ENCODE results near the gene CDKN2D. TPM values are rescaled to one million over a fixed set of nuclear protein-coding genes. Genes with fewer than 3 reads are reported as not detected.

Gene CDKN2D
- total and polyA plus RNA-seq, 2 experiments from 2014 or later: 7.8 to 10.7 TPM

DNA sequence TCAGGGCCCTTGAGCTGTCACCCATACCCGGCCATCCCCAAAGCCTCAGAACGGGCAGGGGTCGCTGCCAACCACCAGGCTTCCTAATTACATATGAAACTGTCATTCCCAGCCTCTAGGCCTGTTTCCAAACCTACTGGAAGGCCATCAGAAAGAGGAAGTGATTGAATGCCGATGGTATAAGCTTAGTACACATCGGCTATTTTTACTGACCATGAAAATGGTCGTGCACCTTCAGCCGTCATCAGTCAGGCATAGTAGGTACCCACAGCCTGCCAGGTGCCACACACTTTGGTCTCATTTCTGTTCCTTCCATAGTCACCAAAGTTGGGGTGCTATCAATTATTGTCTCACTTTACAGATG is 13.2 kb downstream of the CDKN2D start:
- Histone ChIP-seq H3K9me2 (ENCODE audit: insufficient read depth) (no peaks in the 10 kb centered on the region), H3K27ac (no peak overlapping the region), H3K4me1 (ENCODE audit: insufficient read depth) (no peaks in the 10 kb centered on the region), H3F3A (ENCODE audit: insufficient read depth) (no peaks in the 10 kb centered on the region), H3K9me3 (ENCODE audit: low read depth) (no peaks in the 10 kb centered on the region), H3K4me3 (no peak overlapping the region), H3K4me2 (ENCODE audit: unreplicated experiment) (no peak overlapping the region), H3K36me3 (ENCODE audit: low read depth) (peaks cover 13% of the 10 kb centered on the region; the same call in 1 of the 2 replicates), H3K79me2 (ENCODE audit: insufficient read depth) (no peaks in the 10 kb centered on the region), H2AFZ (no peak overlapping the region), H3K9ac (no peak overlapping the region), H4K20me1 (ENCODE audit: insufficient read depth) (no peaks in the 10 kb centered on the region), H3K27me3 (replicated peaks; ENCODE audit: insufficient read depth) (no peaks in the 10 kb centered on the region)
- 86 to 87% methylated on average over 7 of the region's 7 CpGs for WGBS, 2 experiments (ENCODE audit: low coverage in 1 of 2, low lambda C conversion rate in 2 of 2, missing lambda C conversion rate in 2 of 2)
- in situ Hi-C loops (cut with MboI): no loop called here
- no peak for TF ChIP-seq EZH2 (IDR thresholded peaks at IDR 0.05; ENCODE audit: insufficient read depth, poor library complexity, severe bottlenecking)
- TF ChIP-seq EZH2phosphoT487 (IDR thresholded peaks at IDR 0.05; ENCODE audit: insufficient read depth, low read depth): no peak
- DNase-seq: no peak

DNA sequence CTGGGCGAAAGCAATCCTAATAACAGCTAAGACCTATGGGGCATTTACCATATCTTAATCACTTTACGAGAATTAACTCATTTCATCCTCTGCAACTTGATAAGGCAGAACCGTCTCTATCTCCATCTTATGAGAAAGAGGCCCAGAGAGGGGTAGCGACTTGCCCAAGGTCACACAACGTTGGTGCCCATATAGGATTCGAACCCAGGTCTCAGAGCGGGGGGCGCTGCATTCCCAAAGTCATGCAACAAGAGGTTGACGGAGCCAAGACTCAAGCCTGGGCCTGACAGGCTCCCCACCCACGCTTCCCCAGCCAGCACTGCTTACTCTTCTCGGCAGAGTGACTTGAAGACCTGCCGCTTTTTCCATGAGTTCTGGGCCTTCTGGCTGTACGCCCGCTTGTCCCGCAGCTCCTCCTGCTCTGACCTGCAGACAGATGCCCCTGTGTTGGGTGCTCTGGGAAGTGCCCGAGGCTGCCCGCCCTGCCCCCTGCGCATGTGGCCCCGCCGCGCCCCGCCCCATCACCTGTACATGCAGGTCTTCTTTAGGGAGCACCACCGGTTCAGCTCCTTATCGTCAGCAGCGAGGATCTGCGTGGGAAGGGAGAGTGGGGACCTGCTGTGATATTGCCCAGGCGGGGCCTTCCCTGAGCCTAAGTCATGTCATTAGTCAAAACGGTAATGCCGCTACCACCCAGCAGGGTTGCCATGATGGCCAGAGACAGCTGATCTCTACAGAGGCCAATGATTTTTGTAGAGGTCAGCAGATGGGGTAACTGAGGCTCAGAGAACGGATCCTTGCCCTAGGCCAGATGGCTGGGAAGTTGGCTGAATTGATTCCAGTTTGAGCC is 13.8 kb downstream of the CDKN2D start:
- 83 to 85% methylated on average over 19 to 30 of the region's 30 CpGs for WGBS, 2 experiments (ENCODE audit: low coverage in 1 of 2, low lambda C conversion rate in 2 of 2, missing lambda C conversion rate in 2 of 2)
- no peak for DNase-seq
- H3K27me3 ChIP-seq (replicated peaks; ENCODE audit: insufficient read depth): no peaks in the 10 kb centered on the region
- in situ Hi-C loops (cut with MboI): no loop called here
- H3F3A ChIP-seq (ENCODE audit: insufficient read depth): no peaks in the 10 kb centered on the region
- no peaks in the 10 kb centered on the region for H3K9me3 ChIP-seq (ENCODE audit: low read depth)
- TF ChIP-seq EZH2 (IDR thresholded peaks at IDR 0.05; ENCODE audit: insufficient read depth, poor library complexity, severe bottlenecking) (no peak), EZH2phosphoT487 (IDR thresholded peaks at IDR 0.05; ENCODE audit: insufficient read depth, low read depth) (no peak)
- no peak overlapping the region for H3K4me2 ChIP-seq (ENCODE audit: unreplicated experiment)
- no peak overlapping the region for H3K9ac ChIP-seq
- no peak overlapping the region for H2AFZ ChIP-seq
- no peaks in the 10 kb centered on the region for H3K4me1 ChIP-seq (ENCODE audit: insufficient read depth)
- no peak overlapping the region for H3K27ac ChIP-seq
- H3K9me2 ChIP-seq (ENCODE audit: insufficient read depth): no peaks in the 10 kb centered on the region
- H3K79me2 ChIP-seq (ENCODE audit: insufficient read depth): no peaks in the 10 kb centered on the region
- no peaks in the 10 kb centered on the region for H4K20me1 ChIP-seq (ENCODE audit: insufficient read depth)
- H3K36me3 ChIP-seq (ENCODE audit: low read depth): peaks cover 13% of the 10 kb centered on the region; the same call in 1 of the 2 replicates
- no peak overlapping the region for H3K4me3 ChIP-seq

DNA sequence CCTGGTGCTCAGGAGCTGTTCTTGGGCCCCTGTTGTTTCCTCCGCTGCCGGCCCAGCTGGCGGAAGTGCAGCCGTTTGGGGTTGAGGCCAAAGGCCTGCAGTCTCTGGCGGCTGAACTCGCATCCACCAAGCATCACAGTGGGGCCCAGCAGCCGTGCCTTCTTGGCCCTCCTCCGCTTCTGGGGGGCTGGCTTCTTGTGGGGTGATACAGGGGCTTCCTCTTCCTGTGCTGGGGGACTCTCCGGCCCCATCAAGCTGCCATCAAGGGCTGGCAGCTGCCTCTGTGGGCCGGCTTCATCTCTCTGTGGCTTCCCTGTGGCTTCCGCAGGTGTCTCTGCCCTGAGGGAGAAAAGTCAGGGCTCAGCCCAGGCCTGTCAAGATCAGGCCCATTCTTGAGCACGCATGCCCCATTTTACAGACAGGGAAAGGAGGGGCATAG is 14.8 kb downstream of the CDKN2D start:
- Histone ChIP-seq H3K27me3 (replicated peaks; ENCODE audit: insufficient read depth) (no peaks in the 10 kb centered on the region), H3K27ac (no peak overlapping the region), H3K4me1 (ENCODE audit: insufficient read depth) (no peaks in the 10 kb centered on the region), H4K20me1 (ENCODE audit: insufficient read depth) (no peaks in the 10 kb centered on the region), H3K36me3 (ENCODE audit: low read depth) (peaks cover 13% of the 10 kb centered on the region; the same call in 1 of the 2 replicates), H3K9ac (no peak overlapping the region), H2AFZ (no peak overlapping the region), H3K9me3 (ENCODE audit: low read depth) (no peaks in the 10 kb centered on the region), H3K9me2 (ENCODE audit: insufficient read depth) (no peaks in the 10 kb centered on the region), H3F3A (ENCODE audit: insufficient read depth) (no peaks in the 10 kb centered on the region), H3K4me3 (no peak overlapping the region), H3K79me2 (ENCODE audit: insufficient read depth) (no peaks in the 10 kb centered on the region), H3K4me2 (ENCODE audit: unreplicated experiment) (no peak overlapping the region)
- WGBS, 2 experiments (ENCODE audit: low coverage in 1 of 2, low lambda C conversion rate in 2 of 2, missing lambda C conversion rate in 2 of 2): 86 to 89% methylated on average over 12 of the region's 12 CpGs
- in situ Hi-C loops (cut with MboI): no loop called here
- TF ChIP-seq EZH2 (IDR thresholded peaks at IDR 0.05; ENCODE audit: insufficient read depth, poor library complexity, severe bottlenecking) (no peak), EZH2phosphoT487 (IDR thresholded peaks at IDR 0.05; ENCODE audit: insufficient read depth, low read depth) (no peak)
- no peak for DNase-seq

DNA sequence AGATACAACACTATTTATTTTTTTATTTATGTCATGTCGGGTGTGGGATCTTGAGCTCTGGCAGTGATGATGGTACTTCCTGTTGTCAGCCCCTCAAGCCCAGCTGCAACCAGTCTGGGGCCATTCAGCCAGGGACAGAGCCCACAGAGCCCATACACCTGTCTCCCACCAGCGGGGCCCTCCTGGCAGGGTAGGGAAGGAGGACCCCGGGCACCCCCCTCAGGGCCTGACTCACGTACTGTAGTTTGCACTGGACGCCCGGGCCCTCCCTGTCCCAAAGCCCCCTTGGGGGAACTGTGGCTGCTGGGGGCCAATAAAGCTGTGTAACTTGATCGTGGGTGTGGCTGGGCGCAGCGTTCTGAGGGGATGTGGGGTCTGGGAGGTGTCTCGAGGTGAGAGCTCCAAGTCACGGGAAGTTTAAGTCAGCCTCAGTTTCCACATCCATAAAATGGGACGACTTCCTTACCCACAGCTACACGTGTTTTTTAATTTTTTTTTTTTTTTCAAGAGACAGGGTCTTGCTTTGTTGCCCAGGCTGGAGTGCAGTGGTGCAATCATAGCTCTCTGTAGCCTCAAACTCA is 15.6 kb downstream of the CDKN2D start:
- no peak overlapping the region for H2AFZ ChIP-seq
- H3K4me2 ChIP-seq (ENCODE audit: unreplicated experiment): no peak overlapping the region
- H3K27me3 ChIP-seq (replicated peaks; ENCODE audit: insufficient read depth): no peaks in the 10 kb centered on the region
- TF ChIP-seq EZH2phosphoT487 (IDR thresholded peaks at IDR 0.05; ENCODE audit: insufficient read depth, low read depth): no peak
- TF ChIP-seq EZH2 (IDR thresholded peaks at IDR 0.05; ENCODE audit: insufficient read depth, poor library complexity, severe bottlenecking): no peak
- no peaks in the 10 kb centered on the region for H4K20me1 ChIP-seq (ENCODE audit: insufficient read depth)
- no peak overlapping the region for H3K4me3 ChIP-seq
- H3K9me3 ChIP-seq (ENCODE audit: low read depth): no peaks in the 10 kb centered on the region
- H3K9me2 ChIP-seq (ENCODE audit: insufficient read depth): no peaks in the 10 kb centered on the region
- H3K4me1 ChIP-seq (ENCODE audit: insufficient read depth): no peaks in the 10 kb centered on the region
- peaks cover 13% of the 10 kb centered on the region; the same call in 1 of the 2 replicates for H3K36me3 ChIP-seq (ENCODE audit: low read depth)
- DNase-seq: no peak
- in situ Hi-C loops (cut with MboI): no loop called here
- no peaks in the 10 kb centered on the region for H3K79me2 ChIP-seq (ENCODE audit: insufficient read depth)
- H3K27ac ChIP-seq: no peak overlapping the region
- no peaks in the 10 kb centered on the region for H3F3A ChIP-seq (ENCODE audit: insufficient read depth)
- H3K9ac ChIP-seq: no peak overlapping the region
- 79% methylated on average over 13 of the region's 13 CpGs for WGBS, 2 experiments (ENCODE audit: low coverage in 1 of 2, low lambda C conversion rate in 2 of 2, missing lambda C conversion rate in 2 of 2)
